ENCODE results near the gene PCNT. TPM values are rescaled to one million over a fixed set of nuclear protein-coding genes. Genes with fewer than 3 reads are reported as not detected.

The PCNT gene
- total and polyA plus RNA-seq, 2 of the 8 experiments (the other 6 are each of a cell fraction or from before 2014, with no cell fraction given): 9.9 to 45.1 TPM

DNA sequence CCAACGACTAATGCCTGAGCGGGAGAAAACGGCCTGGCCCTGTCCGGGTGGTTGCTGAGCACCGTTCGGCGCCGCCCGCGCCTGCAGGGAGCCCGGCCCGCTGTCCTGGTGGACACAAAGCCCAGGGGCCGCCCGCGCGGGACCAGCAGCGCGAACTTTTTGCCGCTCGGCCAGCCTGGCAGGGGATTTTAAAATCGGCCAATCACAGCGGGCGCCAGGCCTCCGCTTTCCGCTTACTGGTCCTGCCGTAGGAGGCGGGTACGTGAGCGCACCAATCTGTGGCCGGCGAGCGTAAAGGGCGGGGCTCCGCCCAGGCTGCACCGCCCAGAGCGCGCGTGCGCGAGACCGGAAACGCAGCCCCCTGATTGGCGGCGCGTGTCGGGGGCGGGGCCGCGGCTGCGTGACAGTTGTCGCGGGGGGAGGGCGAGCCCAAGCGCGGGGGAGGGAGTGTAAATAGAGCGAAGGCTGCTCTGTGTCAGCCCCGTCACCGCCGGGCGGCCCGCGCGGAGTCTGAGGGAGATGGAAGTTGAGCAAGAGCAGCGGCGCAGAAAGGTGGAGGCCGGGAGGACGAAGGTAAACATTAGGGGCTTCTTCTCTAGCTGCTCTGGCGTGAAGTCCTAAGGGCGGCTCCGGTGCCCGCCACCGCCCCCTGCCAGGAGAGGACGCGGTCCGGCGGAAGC, at the start of gene PCNT, which contains the start of gene C21orf58 (continued):
- TF ChIP-seq POLR2A (IDR thresholded peaks at IDR 0.05; ENCODE audit: control extremely low read depth in 1 of 2, low read depth in 2 of 2, low read length in 2 of 2) (peak in 1 of 2 experiments; percentile 69; a peak in 2 of 3 replicates), SUZ12 (IDR thresholded peaks at IDR 0.05; ENCODE audit: low read length) (no peak), FOSL1 (IDR thresholded peaks at IDR 0.05; ENCODE audit: insufficient read depth, low read depth, low read length) (no peak), MAFK (IDR thresholded peaks at IDR 0.05; ENCODE audit: low read depth, low read length) (no peak), RBBP5 (IDR thresholded peaks at IDR 0.05; ENCODE audit: borderline replicate concordance, low read depth, low read length) (peak; percentile 96), POU5F1 (IDR thresholded peaks at IDR 0.05; ENCODE audit: low read depth, low read length) (no peak), PHF8 (conservative IDR thresholded peaks at IDR 0.05; ENCODE audit: low read depth, low read length) (peak; percentile 79), SIRT6 (IDR thresholded peaks at IDR 0.05; ENCODE audit: low read length) (no peak), TEAD4 (IDR thresholded peaks at IDR 0.05; ENCODE audit: low read depth, low read length) (no peak), EP300 (IDR thresholded peaks at IDR 0.05; ENCODE audit: borderline replicate concordance in 1 of 2, low read depth in 2 of 2, low read length in 2 of 2) (no peak; a peak in 1 of 3 replicates), RNF2 (IDR thresholded peaks at IDR 0.05; ENCODE audit: borderline replicate concordance, low read depth, low read length, missing control alignments, poor library complexity, severe bottlenecking) (no peak), KDM5A (IDR thresholded peaks at IDR 0.05; ENCODE audit: low read length) (peak; percentile 77; the same call in 1 of the 2 replicates), ATF2 (IDR thresholded peaks at IDR 0.05; ENCODE audit: low read length) (no peak), CBX8 (IDR thresholded peaks at IDR 0.05; ENCODE audit: borderline replicate concordance, low read depth, low read length) (no peak), BRCA1 (IDR thresholded peaks at IDR 0.05; ENCODE audit: low read depth, low read length) (no peak), HDAC6 (IDR thresholded peaks at IDR 0.05; ENCODE audit: low read depth, low read length) (no peak), JUN (IDR thresholded peaks at IDR 0.05; ENCODE audit: low read depth, low read length) (no peak), JUND (IDR thresholded peaks at IDR 0.05; ENCODE audit: low read length) (no peak), ZNF274 (IDR thresholded peaks at IDR 0.05; ENCODE audit: borderline replicate concordance, extremely low read depth, low read length) (no peak), HDAC2 (IDR thresholded peaks at IDR 0.05; ENCODE audit: borderline replicate concordance in 1 of 2, low read depth in 2 of 2, low read length in 2 of 2) (no peak), CREB1 (IDR thresholded peaks at IDR 0.05) (peak; percentile 2; the same call in 1 of the 2 replicates)
- TF ChIP-seq, protein P1, sequence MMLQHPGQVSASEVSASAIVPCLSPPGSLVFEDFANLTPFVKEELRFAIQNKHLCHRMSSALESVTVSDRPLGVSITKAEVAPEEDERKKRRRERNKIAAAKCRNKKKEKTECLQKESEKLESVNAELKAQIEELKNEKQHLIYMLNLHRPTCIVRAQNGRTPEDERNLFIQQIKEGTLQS (IDR thresholded peaks at IDR 0.05; ENCODE audit: insufficient read depth, low read depth, low read length): no peak
